ENCODE results near the gene PPP4R2.

DNA sequence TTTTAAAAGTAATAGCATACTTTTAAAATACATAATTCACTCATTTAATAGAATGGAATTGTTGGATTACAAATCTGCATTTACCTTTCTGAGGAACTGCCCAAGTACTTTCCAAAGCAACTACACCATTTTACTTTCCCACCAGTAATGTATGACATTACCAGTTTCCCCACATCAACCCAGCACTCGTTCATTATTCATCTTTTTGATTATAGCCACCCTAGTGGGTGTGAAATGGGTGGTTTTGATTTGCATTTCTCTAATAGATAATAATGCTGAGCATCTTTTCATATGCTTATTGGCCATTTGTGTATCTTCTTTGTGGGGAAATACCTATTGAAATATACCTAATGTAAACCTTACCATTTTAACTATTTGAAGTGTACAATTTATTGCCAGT, 46.8 kb downstream of the PPP4R2 start:
- no peak for TF ChIP-seq RAD21 (IDR thresholded peaks at IDR 0.05; ENCODE audit: low read length)
- TF ChIP-seq POLR2A (IDR thresholded peaks at IDR 0.05; ENCODE audit: low read depth, low read length) = no peak
- TF ChIP-seq, protein P1, sequence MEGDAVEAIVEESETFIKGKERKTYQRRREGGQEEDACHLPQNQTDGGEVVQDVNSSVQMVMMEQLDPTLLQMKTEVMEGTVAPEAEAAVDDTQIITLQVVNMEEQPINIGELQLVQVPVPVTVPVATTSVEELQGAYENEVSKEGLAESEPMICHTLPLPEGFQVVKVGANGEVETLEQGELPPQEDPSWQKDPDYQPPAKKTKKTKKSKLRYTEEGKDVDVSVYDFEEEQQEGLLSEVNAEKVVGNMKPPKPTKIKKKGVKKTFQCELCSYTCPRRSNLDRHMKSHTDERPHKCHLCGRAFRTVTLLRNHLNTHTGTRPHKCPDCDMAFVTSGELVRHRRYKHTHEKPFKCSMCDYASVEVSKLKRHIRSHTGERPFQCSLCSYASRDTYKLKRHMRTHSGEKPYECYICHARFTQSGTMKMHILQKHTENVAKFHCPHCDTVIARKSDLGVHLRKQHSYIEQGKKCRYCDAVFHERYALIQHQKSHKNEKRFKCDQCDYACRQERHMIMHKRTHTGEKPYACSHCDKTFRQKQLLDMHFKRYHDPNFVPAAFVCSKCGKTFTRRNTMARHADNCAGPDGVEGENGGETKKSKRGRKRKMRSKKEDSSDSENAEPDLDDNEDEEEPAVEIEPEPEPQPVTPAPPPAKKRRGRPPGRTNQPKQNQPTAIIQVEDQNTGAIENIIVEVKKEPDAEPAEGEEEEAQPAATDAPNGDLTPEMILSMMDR (conservative IDR thresholded peaks at IDR 0.05; ENCODE audit: low read depth, low read length) = no peak
